CD4-positive, CD25-positive, alpha-beta regulatory T cell (primary cell): ENCODE results near the gene CLCN1. TPM values are rescaled to one million over a fixed set of nuclear protein-coding genes. Genes with fewer than 3 reads are reported as not detected.

ENCODE experiments used
- ATAC-seq, 2 donors: fragments of 150-1000 bp; cut with Tn5 transposase; one replicate each; pipeline ENCODE4 v1.10.0; 2021; ENCODE audit warnings: low read depth in 2 of 2, moderate number of reproducible peaks in 2 of 2, moderate library complexity in 1 of 2
- DNase-seq, 3 donors: peaks; one replicate each; pipeline versions ENCODE4 v3.0.0 to v3.0.0-alpha.2; 2012 to 2022; ENCODE audit warnings: mixed read lengths in 1 of 3
- H3K27ac ChIP-seq: one replicate; pipeline ENCODE4 v1.7.0; 2013; ENCODE audit warnings: mild to moderate bottlenecking, low read length; ENCODE audit not compliant: insufficient read depth, poor library complexity, severe bottlenecking
- H3K27me3 ChIP-seq: one replicate; pipeline ENCODE4 v1.7.0; 2013; ENCODE audit warnings: low read length; ENCODE audit not compliant: control insufficient read depth, insufficient read depth
- H3K36me3 ChIP-seq: one replicate; pipeline ENCODE4 v1.7.0; 2013; ENCODE audit warnings: mild to moderate bottlenecking, low read length, moderate library complexity; ENCODE audit not compliant: control insufficient read depth, insufficient read depth
- H3K4me1 ChIP-seq: 2 replicates; pipeline ENCODE4 v1.7.0; 2013; ENCODE audit warnings: mild to moderate bottlenecking, low read length; ENCODE audit not compliant: insufficient read depth, control insufficient read depth, poor library complexity, severe bottlenecking
- H3K4me3 ChIP-seq: one replicate; pipeline ENCODE4 v1.7.0; 2013; ENCODE audit warnings: low read depth, mild to moderate bottlenecking, low read length, moderate library complexity
- H3K9me3 ChIP-seq, 2 experiments: 1 replicate in 1 of 2; 2 replicates in 1 of 2; pipeline ENCODE4 v1.7.0; 2013; ENCODE audit warnings: low read length in 2 of 2, mild to moderate bottlenecking in 1 of 2, moderate library complexity in 1 of 2; ENCODE audit not compliant: control insufficient read depth in 2 of 2
- H3K27ac Mint-ChIP-seq, 3 donors: one replicate each; pipeline ENCODE4 v1.8.0; 2020 to 2022; ENCODE audit warnings: mild to moderate bottlenecking in 3 of 3, mixed read lengths in 3 of 3, moderate library complexity in 2 of 3
- H3K27me3 Mint-ChIP-seq: one replicate; pipeline ENCODE4 v1.8.0; 2022; ENCODE audit warnings: mild to moderate bottlenecking, mixed read lengths
- H3K36me3 Mint-ChIP-seq: one replicate; pipeline ENCODE4 v1.8.0; 2020; ENCODE audit warnings: mixed read lengths
- H3K4me1 Mint-ChIP-seq, 4 donors: one replicate each; pipeline ENCODE4 v1.8.0; 2020 to 2022; ENCODE audit warnings: mixed read lengths in 4 of 4, mild to moderate bottlenecking in 1 of 4
- H3K4me3 Mint-ChIP-seq, 4 donors: one replicate each; pipeline ENCODE4 v1.8.0; 2020 to 2022; ENCODE audit warnings: mild to moderate bottlenecking in 4 of 4, mixed read lengths in 4 of 4, moderate library complexity in 3 of 4
- H3K9me3 Mint-ChIP-seq, 7 donors: one replicate each; pipeline ENCODE4 v1.8.0; 2020 to 2022; ENCODE audit warnings: mixed read lengths in 7 of 7, mild to moderate bottlenecking in 3 of 7, moderate library complexity in 2 of 7
- polyA plus RNA-seq, 4 donors: library from polyadenylated mRNA; unstranded; fragments of 300-500 nt; fragmentation: Illumina TruSeq; gene quantifications; one replicate each; pipeline ENCODE4 v1.2.3, GENCODE V29; 2021
- total RNA-seq: library from RNA; stranded (reverse); gene quantifications from one replicate; pipeline ENCODE4 v1.2.3, GENCODE V29; 2022

The CLCN1 gene
- total and polyA plus RNA-seq, 5 donors from 2014 or later, result 0.05 TPM; not detected in 4

DNA sequence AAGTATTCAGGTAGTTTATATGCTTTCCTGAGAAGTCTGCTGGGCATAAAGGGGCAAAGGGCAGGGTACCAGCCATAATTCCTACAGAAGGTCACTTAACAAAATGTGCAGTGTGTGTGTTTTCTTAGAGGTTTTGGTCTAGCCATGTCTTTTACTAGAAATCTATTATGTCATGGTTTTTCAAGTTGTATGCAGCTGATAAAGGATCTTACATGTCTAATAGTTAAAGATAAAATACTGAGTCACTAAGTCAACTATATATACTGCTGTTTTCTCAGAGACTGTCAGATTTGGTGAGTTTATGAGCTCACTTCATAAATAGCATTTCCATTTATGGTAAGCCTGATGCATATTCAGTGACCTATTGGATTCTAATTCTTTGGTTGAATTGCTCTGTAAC lies 20.0 kb upstream of the CLCN1 start:
- Mint-ChIP-seq H3K36me3 (peaks cover 61% of the 10 kb centered on the region), H3K4me3 (peak overlapping the region in 3 of 4 donors; percentile 9 to 81 (median 51)), H3K9me3 (peaks cover 0 to 2% (median 0%) of the 10 kb centered on the region in 7 donors), H3K27me3 (no peaks in the 10 kb centered on the region), H3K4me1 (peaks cover 48 to 76% (median 62%) of the 10 kb centered on the region in 4 donors), H3K27ac (peak overlapping the region; percentile 24 to 47 (median 35))
- Histone ChIP-seq H3K4me3 (peak overlapping the region; percentile 45), H3K27ac (peak overlapping the region; percentile 8), H3K4me1 (peaks cover 33% of the 10 kb centered on the region), H3K27me3 (no peaks in the 10 kb centered on the region), H3K9me3 (no peaks in the 10 kb centered on the region), H3K36me3 (peaks cover 91% of the 10 kb centered on the region)
- ATAC-seq, result no peak
- DNase-seq, result no peak

DNA sequence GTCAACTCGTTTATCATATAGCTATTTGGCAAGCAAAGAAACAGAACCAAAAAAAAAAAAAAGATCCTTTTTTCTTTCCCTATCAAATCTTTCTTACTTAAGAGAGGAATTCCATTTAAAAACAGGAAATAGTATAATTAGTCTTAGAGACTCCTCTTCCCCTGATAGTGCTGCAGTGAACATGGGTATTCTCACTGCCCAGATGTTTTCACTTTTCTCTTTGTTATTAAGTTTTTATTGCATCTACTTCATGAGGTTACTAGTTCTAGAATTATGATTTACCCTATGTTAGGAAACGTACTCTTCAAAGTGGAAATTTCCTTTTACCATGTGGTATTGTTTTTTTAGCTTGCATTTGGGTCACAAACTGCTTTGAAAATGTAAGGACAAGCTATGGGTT lies 19.2 kb upstream of the CLCN1 start:
- Histone ChIP-seq H3K9me3 (no peaks in the 10 kb centered on the region), H3K36me3 (peaks cover 92% of the 10 kb centered on the region), H3K4me1 (peaks cover 30% of the 10 kb centered on the region), H3K27me3 (no peaks in the 10 kb centered on the region), H3K4me3 (peak overlapping the region; percentile 45), H3K27ac (peak overlapping the region; percentile 8)
- peak overlapping the region in 2 of 3 donors; percentile 3 to 47 for H3K27ac Mint-ChIP-seq
- peaks cover 41 to 74% (median 59%) of the 10 kb centered on the region in 4 donors for H3K4me1 Mint-ChIP-seq
- H3K4me3 Mint-ChIP-seq, result peak overlapping the region in 2 of 4 donors; percentile 51 to 81
- no peaks in the 10 kb centered on the region for H3K27me3 Mint-ChIP-seq
- peaks cover 63% of the 10 kb centered on the region for H3K36me3 Mint-ChIP-seq
- peaks cover 0 to 2% (median 0%) of the 10 kb centered on the region in 7 donors for H3K9me3 Mint-ChIP-seq
- DNase-seq (no peak), ATAC-seq (no peak)

DNA sequence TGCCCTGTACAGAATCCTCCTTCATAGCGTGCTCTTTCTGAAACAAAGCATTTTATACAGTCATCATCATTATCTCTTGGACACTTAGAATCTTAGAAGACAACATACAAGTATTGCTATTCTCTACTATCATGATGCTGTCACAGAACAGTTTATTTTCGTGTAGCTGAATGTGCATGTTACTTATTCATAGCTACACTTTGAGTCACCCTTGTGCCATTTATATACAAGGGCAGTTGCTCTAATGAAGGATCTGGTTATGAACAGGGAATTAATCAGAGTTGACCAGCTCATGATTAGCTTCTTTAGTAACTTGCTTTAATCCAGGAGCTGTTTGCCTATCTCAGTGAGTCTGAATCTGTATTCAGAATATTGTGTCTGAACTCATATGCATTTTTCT lies 16.6 kb upstream of the CLCN1 start:
- Mint-ChIP-seq H3K9me3 (peaks cover 0 to 2% (median 0%) of the 10 kb centered on the region in 7 donors), H3K27me3 (no peaks in the 10 kb centered on the region), H3K36me3 (peaks cover 65% of the 10 kb centered on the region), H3K27ac (peak overlapping the region in 2 of 3 donors; percentile 44 to 65), H3K4me1 (peaks cover 35 to 57% (median 48%) of the 10 kb centered on the region in 4 donors), H3K4me3 (peak overlapping the region in 3 of 4 donors; percentile 4 to 33 (median 32))
- ATAC-seq (no peak), DNase-seq (no peak)
- Histone ChIP-seq H3K4me1 (peaks cover 27% of the 10 kb centered on the region), H3K36me3 (peaks cover 91% of the 10 kb centered on the region), H3K27ac (no peak overlapping the region), H3K4me3 (peak overlapping the region; percentile 4), H3K27me3 (no peaks in the 10 kb centered on the region), H3K9me3 (no peaks in the 10 kb centered on the region)

GRCh38 chr7:143299840-143300239 lies 16.1 kb upstream of the CLCN1 start:
- Histone ChIP-seq H3K36me3 (peaks cover 91% of the 10 kb centered on the region), H3K9me3 (no peaks in the 10 kb centered on the region), H3K27ac (no peak overlapping the region), H3K27me3 (no peaks in the 10 kb centered on the region), H3K4me3 (peak overlapping the region; percentile 4), H3K4me1 (peaks cover 27% of the 10 kb centered on the region)
- H3K4me3 Mint-ChIP-seq, result peak overlapping the region in 2 of 4 donors; percentile 32 to 33
- H3K4me1 Mint-ChIP-seq, result peaks cover 33 to 52% (median 43%) of the 10 kb centered on the region in 4 donors
- no peaks in the 10 kb centered on the region for H3K27me3 Mint-ChIP-seq
- peak; percentile 89 to 95 for ATAC-seq
- peaks cover 0 to 2% (median 0%) of the 10 kb centered on the region in 7 donors for H3K9me3 Mint-ChIP-seq
- peaks cover 65% of the 10 kb centered on the region for H3K36me3 Mint-ChIP-seq
- peak; percentile 47 to 74 (median 68) for DNase-seq
- H3K27ac Mint-ChIP-seq, result peak overlapping the region; percentile 44 to 66 (median 65)

GRCh38 chr7:143300959-143301935 lies 14.7 kb upstream of the CLCN1 start:
- Mint-ChIP-seq H3K4me3 (peak overlapping the region in 1 of 4 donors; percentile 37), H3K9me3 (peaks cover 0 to 1% (median 0%) of the 10 kb centered on the region in 7 donors), H3K4me1 (peaks cover 35 to 49% (median 42%) of the 10 kb centered on the region in 4 donors), H3K27me3 (no peaks in the 10 kb centered on the region), H3K36me3 (peaks cover 65% of the 10 kb centered on the region), H3K27ac (peak overlapping the region; percentile 7 to 98 (median 57))
- Histone ChIP-seq H3K9me3 (no peaks in the 10 kb centered on the region), H3K27ac (no peak overlapping the region), H3K27me3 (no peaks in the 10 kb centered on the region), H3K36me3 (peaks cover 88% of the 10 kb centered on the region), H3K4me1 (peaks cover 24% of the 10 kb centered on the region), H3K4me3 (no peak overlapping the region)
- no peak for DNase-seq
- no peak for ATAC-seq

DNA sequence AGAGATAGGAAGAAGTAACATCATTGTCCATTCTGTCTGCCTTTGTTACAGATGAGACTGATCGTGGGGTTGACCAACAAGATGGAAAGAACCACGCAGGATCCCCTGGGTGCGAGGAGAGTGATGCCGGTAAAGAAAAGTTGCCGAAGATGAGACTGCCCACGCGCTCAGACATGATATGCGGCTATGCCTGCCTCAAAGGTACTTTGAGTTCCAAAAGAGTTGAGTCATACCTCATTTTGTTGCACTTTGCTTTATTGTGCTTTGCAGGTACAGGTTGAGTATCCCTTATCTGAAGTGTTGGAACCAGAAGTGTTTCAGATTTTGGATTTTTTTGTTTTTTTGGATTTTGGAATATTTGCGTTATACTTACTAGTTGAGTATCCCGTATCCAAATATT lies 12.2 kb upstream of the CLCN1 start:
- Mint-ChIP-seq H3K27ac (no peak overlapping the region), H3K36me3 (peaks cover 77% of the 10 kb centered on the region), H3K9me3 (peaks cover 0 to 2% (median 0%) of the 10 kb centered on the region in 7 donors), H3K4me3 (no peak overlapping the region), H3K4me1 (peaks cover 23 to 45% (median 37%) of the 10 kb centered on the region in 4 donors), H3K27me3 (no peaks in the 10 kb centered on the region)
- ATAC-seq (no peak), DNase-seq (no peak)
- no peaks in the 10 kb centered on the region for H3K9me3 ChIP-seq
- H3K27me3 ChIP-seq, result no peaks in the 10 kb centered on the region
- peaks cover 91% of the 10 kb centered on the region for H3K36me3 ChIP-seq
- H3K4me1 ChIP-seq, result peaks cover 15% of the 10 kb centered on the region
- H3K4me3 ChIP-seq, result no peak overlapping the region
- no peak overlapping the region for H3K27ac ChIP-seq

DNA sequence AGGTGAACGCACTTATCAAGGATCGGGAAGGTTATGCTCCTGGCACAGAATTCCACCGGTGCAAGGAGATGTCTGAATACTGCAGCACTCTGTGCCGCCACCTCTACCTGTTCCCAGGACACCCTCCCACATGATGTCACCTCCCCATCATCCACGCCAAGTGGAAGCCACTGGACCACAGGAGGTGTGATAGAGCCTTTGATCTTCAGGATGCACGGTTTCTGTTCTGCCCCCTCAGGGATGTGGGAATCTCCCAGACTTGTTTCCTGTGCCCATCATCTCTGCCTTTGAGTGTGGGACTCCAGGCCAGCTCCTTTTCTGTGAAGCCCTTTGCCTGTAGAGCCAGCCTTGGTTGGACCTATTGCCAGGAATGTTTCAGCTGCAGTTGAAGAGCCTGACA lies 11.0 kb upstream of the CLCN1 start:
- Mint-ChIP-seq H3K4me3 (no peak overlapping the region), H3K27me3 (no peaks in the 10 kb centered on the region), H3K9me3 (peaks cover 0 to 2% (median 0%) of the 10 kb centered on the region in 7 donors), H3K36me3 (peaks cover 71% of the 10 kb centered on the region), H3K27ac (peak overlapping the region in 2 of 3 donors; percentile 44 to 71), H3K4me1 (peaks cover 14 to 43% (median 33%) of the 10 kb centered on the region in 4 donors)
- H3K27me3 ChIP-seq, result no peaks in the 10 kb centered on the region
- ATAC-seq (no peak), DNase-seq (no peak)
- H3K9me3 ChIP-seq, result no peaks in the 10 kb centered on the region
- H3K4me1 ChIP-seq, result peaks cover 10% of the 10 kb centered on the region
- no peak overlapping the region for H3K4me3 ChIP-seq
- peaks cover 83% of the 10 kb centered on the region for H3K36me3 ChIP-seq
- H3K27ac ChIP-seq, result no peak overlapping the region
